ENCODE measurements around the gene CCS. TPM values are rescaled to one million over a fixed set of nuclear protein-coding genes. Genes with fewer than 3 reads are reported as not detected.
A peak's percentile ranks its signal among the peaks of the same experiment; 100 is the strongest.

Gene CCS
- total RNA-seq, 1 donor from 2014 or later = 40.5 TPM

DNA sequence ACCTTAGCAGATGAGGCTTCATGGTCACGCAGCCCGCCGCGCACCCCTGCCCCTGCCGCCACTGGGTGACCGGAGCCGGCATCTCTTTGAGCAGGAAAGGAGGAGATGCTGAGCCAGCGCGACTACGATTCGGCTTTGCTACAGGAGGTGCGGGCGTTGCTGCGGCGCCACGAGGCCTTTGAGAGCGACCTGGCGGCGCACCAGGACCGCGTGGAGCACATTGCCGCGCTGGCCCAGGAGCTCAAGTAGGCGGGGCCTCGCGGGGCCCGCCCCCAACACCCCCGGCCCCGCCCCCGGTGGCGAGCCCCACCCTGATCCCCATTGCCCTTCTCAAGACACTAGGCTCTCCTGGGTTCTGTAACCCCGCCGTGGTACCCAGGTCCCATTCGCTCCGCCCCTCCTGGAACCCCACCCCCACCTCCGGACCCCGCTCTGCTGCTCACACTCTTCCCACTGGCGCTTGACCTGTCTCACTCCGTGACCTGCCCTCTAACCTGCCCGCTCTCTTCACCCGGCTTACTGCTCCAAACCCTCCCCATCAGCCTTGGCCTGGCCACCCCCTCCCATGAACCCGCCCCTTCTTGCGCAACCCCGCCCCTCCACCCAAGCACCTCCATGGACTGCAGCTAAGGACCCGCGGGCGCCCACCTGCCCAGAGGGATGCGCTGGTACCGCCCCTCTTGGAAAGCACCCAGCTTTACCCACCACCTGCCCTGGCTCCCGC lies 33.7 kb upstream of the CCS start:
- Histone ChIP-seq H3K4me1 (peaks cover 9% of the 10 kb centered on the region), H3K27ac (no peak overlapping the region), H3K4me3 (no peak overlapping the region), H3K36me3 (no peaks in the 10 kb centered on the region), H3K27me3 (ENCODE audit: low read depth) (no peaks in the 10 kb centered on the region), H3K9me3 (no peaks in the 10 kb centered on the region)
- intact Hi-C loops (cut with DNase I) = no loop called here
- DNase-seq (peak; percentile 63), ATAC-seq (peak; percentile 43 to 59)
- no peak for TF ChIP-seq CTCF (IDR thresholded peaks at IDR 0.05)

- intact Hi-C loops (cut with DNase I) = no loop called here
- Histone ChIP-seq H3K27ac (no peak overlapping the region), H3K4me3 (no peak overlapping the region), H3K9me3 (no peaks in the 10 kb centered on the region), H3K27me3 (ENCODE audit: low read depth) (no peaks in the 10 kb centered on the region), H3K36me3 (no peaks in the 10 kb centered on the region), H3K4me1 (peaks cover 9% of the 10 kb centered on the region)
- TF ChIP-seq CTCF (IDR thresholded peaks at IDR 0.05) = no peak
- ATAC-seq = no peak
- no peak for DNase-seq
Observed at GRCh38 chr11:66559866-66560676, 32.9 kb upstream of the CCS start.

DNA sequence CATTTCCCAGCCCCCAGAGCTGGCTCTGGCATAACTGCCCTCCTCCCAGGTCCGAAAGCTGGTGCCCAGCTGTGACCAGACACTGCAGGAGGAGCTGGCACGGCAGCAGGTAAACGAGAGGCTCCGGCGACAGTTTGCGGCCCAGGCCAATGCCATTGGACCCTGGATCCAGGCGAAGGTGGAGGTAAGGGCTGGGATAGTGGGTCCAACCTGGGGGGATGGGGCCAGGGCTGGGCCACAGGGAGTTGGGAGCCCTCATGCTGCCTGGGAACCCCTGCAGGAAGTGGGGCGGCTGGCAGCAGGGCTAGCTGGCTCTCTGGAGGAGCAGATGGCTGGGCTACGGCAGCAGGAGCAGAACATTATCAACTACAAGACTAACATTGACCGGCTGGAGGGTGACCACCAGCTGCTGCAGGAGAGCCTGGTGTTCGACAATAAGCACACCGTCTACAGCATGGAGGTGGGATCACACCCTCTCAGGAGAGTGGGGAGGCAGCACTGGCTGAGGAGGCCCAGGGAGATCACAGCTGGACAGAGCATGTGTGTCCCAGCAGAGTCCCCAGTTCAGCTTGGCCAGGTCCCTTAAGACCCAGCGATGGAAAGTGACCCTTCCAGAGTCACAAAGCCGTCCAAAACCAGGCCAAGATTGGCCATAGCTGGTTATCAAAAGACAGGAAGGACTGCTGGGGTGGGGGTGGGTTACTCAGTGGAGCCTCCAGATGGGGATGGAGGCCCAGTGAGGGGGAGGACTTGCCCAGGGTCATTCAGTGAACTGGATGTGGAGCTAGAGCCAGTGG lies 31.6 kb upstream of the CCS start:
- no peak for TF ChIP-seq CTCF (IDR thresholded peaks at IDR 0.05)
- no peaks in the 10 kb centered on the region for H3K36me3 ChIP-seq
- DNase-seq (no peak), ATAC-seq (no peak)
- H3K4me3 ChIP-seq = no peak overlapping the region
- H3K27ac ChIP-seq = no peak overlapping the region
- no peaks in the 10 kb centered on the region for H3K9me3 ChIP-seq
- no peaks in the 10 kb centered on the region for H3K27me3 ChIP-seq (ENCODE audit: low read depth)
- H3K4me1 ChIP-seq = peaks cover 9% of the 10 kb centered on the region
- intact Hi-C loops (cut with DNase I) = no loop called here

DNA sequence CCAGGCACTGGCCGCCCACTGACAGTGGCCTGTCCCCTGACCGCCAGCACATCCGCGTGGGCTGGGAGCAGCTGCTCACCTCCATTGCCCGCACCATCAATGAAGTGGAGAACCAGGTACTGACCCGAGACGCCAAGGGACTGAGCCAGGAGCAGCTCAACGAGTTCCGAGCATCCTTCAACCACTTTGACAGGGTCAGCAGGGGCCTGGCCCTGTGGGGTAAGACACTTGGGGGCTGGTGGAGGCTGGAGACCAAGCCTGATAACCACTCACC lies 31.1 kb upstream of the CCS start:
- TF ChIP-seq CTCF (IDR thresholded peaks at IDR 0.05) = no peak
- no peak overlapping the region for H3K4me3 ChIP-seq
- intact Hi-C loops (cut with DNase I) = no loop called here
- H3K9me3 ChIP-seq = no peaks in the 10 kb centered on the region
- H3K4me1 ChIP-seq = peaks cover 9% of the 10 kb centered on the region
- no peak for DNase-seq
- H3K36me3 ChIP-seq = no peaks in the 10 kb centered on the region
- H3K27ac ChIP-seq = no peak overlapping the region
- no peaks in the 10 kb centered on the region for H3K27me3 ChIP-seq (ENCODE audit: low read depth)
- ATAC-seq = no peak

- intact Hi-C loops (cut with DNase I) = no loop called here
- Histone ChIP-seq H3K4me1 (peaks cover 11% of the 10 kb centered on the region), H3K27ac (no peak overlapping the region), H3K9me3 (no peaks in the 10 kb centered on the region), H3K27me3 (ENCODE audit: low read depth) (no peaks in the 10 kb centered on the region), H3K4me3 (no peak overlapping the region), H3K36me3 (no peaks in the 10 kb centered on the region)
- no peak for DNase-seq
- ATAC-seq = no peak
- TF ChIP-seq CTCF (IDR thresholded peaks at IDR 0.05) = no peak
Observed at GRCh38 chr11:66562275-66562674, 30.7 kb upstream of the CCS start.
